ENCODE results near the gene MGAT3.

Gene MGAT3

GRCh38 chr22:39528681-39529486 is 72.1 kb downstream of the MGAT3 start:
- Histone ChIP-seq H3K27ac (ENCODE audit: low read depth, low read length) (peak overlapping the region; percentile 21), H3K36me3 (ENCODE audit: control insufficient read depth, insufficient read depth, low read length) (peaks cover 12% of the 10 kb centered on the region), H3K4me1 (ENCODE audit: control insufficient read depth, insufficient read depth, low read length) (peaks cover 28% of the 10 kb centered on the region), H3K4me3 (ENCODE audit: low read length) (peak overlapping the region; percentile 44), H3K9ac (ENCODE audit: low read length) (no peak overlapping the region), H3K27me3 (ENCODE audit: control insufficient read depth, insufficient read depth, low read length) (no peaks in the 10 kb centered on the region)

DNA sequence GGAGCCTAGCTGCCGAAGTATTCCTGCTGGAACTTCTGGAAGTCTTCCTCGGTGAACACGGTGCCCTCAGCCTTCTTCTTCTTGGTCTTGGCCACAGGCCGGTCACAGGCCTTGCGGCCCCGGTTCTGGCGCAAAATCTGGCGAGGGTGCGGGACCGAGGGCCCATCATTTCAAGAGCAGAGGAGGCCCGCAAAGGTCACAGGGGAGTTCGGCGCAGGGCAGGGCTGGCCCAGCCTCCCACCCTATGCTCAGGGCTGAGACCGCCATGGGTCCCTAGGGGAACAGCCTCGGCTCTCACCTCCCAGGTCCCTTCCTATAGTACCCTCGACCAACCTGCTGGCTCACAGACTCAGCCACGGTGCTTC is 72.7 kb downstream of the MGAT3 start:
- Histone ChIP-seq H3K27me3 (ENCODE audit: control insufficient read depth, insufficient read depth, low read length) (no peaks in the 10 kb centered on the region), H3K9ac (ENCODE audit: low read length) (no peak overlapping the region), H3K4me3 (ENCODE audit: low read length) (no peak overlapping the region), H3K36me3 (ENCODE audit: control insufficient read depth, insufficient read depth, low read length) (peaks cover 7% of the 10 kb centered on the region), H3K4me1 (ENCODE audit: control insufficient read depth, insufficient read depth, low read length) (peaks cover 23% of the 10 kb centered on the region), H3K27ac (ENCODE audit: low read depth, low read length) (peak overlapping the region; percentile 16)

DNA sequence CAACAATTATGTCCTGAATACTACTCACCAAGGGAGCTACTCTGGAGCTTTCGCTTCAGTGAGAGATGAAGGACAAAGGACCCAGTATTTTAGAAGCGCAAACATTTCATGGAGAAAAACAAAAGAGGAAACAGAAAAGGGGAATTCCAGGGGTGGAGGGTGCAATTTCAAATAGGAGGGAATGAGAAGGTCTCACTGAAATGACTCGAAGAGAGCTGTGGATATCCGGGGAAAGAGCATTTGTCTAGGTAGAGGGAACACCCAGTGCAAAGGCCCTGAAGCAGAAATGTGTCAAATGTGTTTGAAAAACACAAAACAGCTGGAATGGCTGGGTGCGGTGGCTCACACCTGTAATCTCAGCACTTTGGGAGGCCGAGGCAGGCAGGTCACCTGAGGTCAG is 73.3 kb downstream of the MGAT3 start:
- Histone ChIP-seq H3K36me3 (ENCODE audit: control insufficient read depth, insufficient read depth, low read length) (peaks cover 5% of the 10 kb centered on the region), H3K4me3 (ENCODE audit: low read length) (no peak overlapping the region), H3K27me3 (ENCODE audit: control insufficient read depth, insufficient read depth, low read length) (no peaks in the 10 kb centered on the region), H3K9ac (ENCODE audit: low read length) (no peak overlapping the region), H3K4me1 (ENCODE audit: control insufficient read depth, insufficient read depth, low read length) (peaks cover 21% of the 10 kb centered on the region), H3K27ac (ENCODE audit: low read depth, low read length) (no peak overlapping the region)

DNA sequence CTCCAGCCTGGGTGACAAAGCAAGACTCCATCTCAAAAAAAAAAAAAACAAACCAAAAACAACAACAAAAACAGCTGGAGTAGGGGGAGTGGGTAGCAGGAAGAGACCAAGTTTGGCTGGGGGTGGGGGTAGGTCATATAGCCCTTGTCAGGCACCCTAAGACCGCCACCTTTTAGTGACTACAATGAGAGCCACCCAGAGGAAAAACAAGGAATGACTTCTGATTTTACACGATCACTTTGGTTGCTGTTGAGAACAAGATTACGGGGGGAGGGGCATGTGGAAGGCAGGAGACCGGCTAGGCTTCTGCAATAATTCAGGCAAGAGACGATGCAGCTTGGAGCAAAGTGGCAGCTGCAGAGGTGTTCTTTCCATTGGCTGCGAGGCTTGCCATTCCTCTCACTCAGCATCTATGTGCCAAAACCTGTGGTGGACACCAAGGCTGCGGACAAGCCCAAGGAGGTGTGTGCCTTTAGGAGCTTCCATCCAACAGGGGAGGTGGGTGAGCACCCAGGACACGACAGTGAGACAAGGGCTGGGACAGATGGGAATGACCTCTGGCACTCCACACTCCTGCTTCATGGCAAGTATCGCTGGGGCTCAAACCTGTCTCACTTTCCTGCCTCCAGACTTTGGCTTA is 74.0 kb downstream of the MGAT3 start:
- H3K27ac ChIP-seq (ENCODE audit: low read depth, low read length): no peak overlapping the region
- no peak overlapping the region for H3K4me3 ChIP-seq (ENCODE audit: low read length)
- H3K4me1 ChIP-seq (ENCODE audit: control insufficient read depth, insufficient read depth, low read length): peaks cover 21% of the 10 kb centered on the region
- H3K9ac ChIP-seq (ENCODE audit: low read length): no peak overlapping the region
- H3K27me3 ChIP-seq (ENCODE audit: control insufficient read depth, insufficient read depth, low read length): no peaks in the 10 kb centered on the region
- peaks cover 5% of the 10 kb centered on the region for H3K36me3 ChIP-seq (ENCODE audit: control insufficient read depth, insufficient read depth, low read length)

DNA sequence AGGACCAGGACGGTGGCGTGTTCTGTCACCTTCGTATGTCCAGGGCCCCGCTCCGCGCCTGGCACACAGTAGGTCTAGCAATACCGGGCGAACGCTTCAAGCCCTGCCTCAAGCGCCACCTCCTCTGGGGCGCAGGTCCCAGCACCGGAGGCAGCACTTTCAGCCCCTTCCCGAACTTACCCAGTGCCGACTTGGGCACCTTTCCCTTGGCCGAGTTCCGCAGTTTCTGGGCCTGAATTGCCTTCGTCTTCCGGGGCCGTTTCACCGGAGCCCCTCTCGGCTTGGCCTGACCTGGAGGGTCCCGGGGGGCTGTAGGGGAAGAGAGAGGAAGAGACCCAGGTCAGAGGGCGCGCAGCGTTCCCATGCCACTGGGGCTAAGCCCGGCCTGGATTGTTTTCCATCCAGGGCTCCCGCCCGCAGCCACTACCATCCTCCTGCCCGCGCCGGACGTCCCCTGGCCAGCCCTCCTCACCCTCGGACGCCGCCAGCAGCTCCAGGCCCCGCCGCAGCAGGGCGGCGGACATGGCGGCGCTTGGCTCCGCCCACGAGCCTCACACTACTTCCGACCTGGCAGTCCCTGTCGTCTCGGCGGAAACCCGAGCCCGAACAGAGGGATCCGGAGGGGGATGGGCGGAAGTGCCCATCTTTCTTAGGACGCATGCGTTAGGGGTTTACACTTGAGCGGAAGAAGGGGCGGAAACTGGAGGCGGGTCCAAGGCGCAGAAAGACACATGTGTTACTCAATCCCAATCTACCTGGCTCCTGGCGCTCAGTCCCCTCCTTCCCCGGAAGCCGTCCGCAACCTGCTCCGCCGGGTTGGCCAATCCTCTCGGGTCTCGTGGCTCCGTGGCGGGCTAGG is 75.6 kb downstream of the MGAT3 start, which contains the start of gene RPS19BP1:
Gene RPS19BP1, minus strand, starts transcription at position 534 of the 859 bp plus-strand sequence. Its CDS starts 10 bp downstream, at position 524.
- peak within 1 kb of the TSS; percentile 87 for H3K9ac ChIP-seq (ENCODE audit: low read length)
- H3K36me3 ChIP-seq (ENCODE audit: control insufficient read depth, insufficient read depth, low read length): peaks cover 5% of the 10 kb centered on the region
- peaks cover 21% of the 10 kb centered on the region for H3K4me1 ChIP-seq (ENCODE audit: control insufficient read depth, insufficient read depth, low read length)
- peak within 1 kb of the TSS; percentile 83 for H3K4me3 ChIP-seq (ENCODE audit: low read length)
- no peaks in the 10 kb centered on the region for H3K27me3 ChIP-seq (ENCODE audit: control insufficient read depth, insufficient read depth, low read length)
- peak within 1 kb of the TSS; percentile 79 for H3K27ac ChIP-seq (ENCODE audit: low read depth, low read length)

- Histone ChIP-seq H3K4me3 (ENCODE audit: low read length) (no peak overlapping the region), H3K27ac (ENCODE audit: low read depth, low read length) (no peak overlapping the region), H3K4me1 (ENCODE audit: control insufficient read depth, insufficient read depth, low read length) (peaks cover 14% of the 10 kb centered on the region), H3K27me3 (ENCODE audit: control insufficient read depth, insufficient read depth, low read length) (no peaks in the 10 kb centered on the region), H3K36me3 (ENCODE audit: control insufficient read depth, insufficient read depth, low read length) (peaks cover 5% of the 10 kb centered on the region), H3K9ac (ENCODE audit: low read length) (no peak overlapping the region)
Measured at GRCh38 chr22:39534092-39534506, 77.3 kb downstream of the MGAT3 start.

GRCh38 chr22:39534591-39535356 is 78.0 kb downstream of the MGAT3 start:
- Histone ChIP-seq H3K36me3 (ENCODE audit: control insufficient read depth, insufficient read depth, low read length) (peaks cover 5% of the 10 kb centered on the region), H3K27me3 (ENCODE audit: control insufficient read depth, insufficient read depth, low read length) (no peaks in the 10 kb centered on the region), H3K4me3 (ENCODE audit: low read length) (no peak overlapping the region), H3K9ac (ENCODE audit: low read length) (no peak overlapping the region), H3K4me1 (ENCODE audit: control insufficient read depth, insufficient read depth, low read length) (peaks cover 14% of the 10 kb centered on the region), H3K27ac (ENCODE audit: low read depth, low read length) (no peak overlapping the region)

DNA sequence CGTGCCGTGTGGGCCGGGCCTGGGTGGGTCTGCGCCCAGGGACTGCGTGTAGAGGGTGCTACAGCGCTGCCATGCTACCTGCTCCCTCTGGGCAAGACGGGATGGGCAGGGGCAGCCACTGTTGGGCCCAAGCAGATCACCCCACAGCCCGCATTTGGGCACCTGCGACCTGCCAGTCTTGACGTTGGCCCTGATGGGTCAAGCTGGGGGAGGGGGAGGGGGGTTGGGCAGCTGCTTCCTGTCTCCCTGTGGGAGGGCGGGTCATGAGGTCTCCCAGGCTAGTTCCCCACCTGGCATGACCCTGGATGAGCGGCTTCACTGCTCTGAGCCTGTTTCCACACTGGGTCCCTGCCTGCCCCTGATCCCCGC is 78.5 kb downstream of the MGAT3 start:
- Histone ChIP-seq H3K9ac (ENCODE audit: low read length) (no peak overlapping the region), H3K27me3 (ENCODE audit: control insufficient read depth, insufficient read depth, low read length) (no peaks in the 10 kb centered on the region), H3K27ac (ENCODE audit: low read depth, low read length) (no peak overlapping the region)

DNA sequence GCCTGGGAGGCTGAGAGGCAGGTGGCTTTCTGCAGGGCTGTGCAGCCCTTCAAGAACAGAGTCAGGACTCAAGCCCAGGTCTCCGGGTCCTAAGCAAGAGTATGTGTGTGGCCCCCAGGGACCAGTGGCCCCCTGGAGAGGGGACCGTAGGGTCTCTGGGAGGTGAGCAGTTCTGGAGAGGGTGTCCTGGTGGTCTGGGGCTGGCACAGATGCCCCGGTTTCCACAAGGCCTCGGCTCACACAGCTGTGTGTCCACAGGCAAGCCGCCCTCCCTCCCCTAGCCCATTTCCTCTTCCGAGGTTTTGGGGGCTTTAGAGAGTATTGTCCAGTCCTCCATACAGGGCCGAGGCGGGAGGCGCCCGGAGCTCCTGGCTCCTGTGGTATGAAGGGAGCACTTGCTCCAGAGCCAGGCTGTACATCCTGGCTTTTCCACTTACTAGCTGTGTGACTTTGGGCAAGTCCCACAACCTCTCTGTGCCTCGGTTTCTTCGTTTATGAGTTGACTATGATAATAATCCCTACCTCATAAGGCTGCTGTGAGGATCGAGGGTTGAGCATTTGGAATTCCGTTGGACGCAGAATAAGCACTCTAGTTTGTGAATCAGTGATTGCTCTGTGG is 79.1 kb downstream of the MGAT3 start:
- Histone ChIP-seq H3K36me3 (ENCODE audit: control insufficient read depth, insufficient read depth, low read length) (peaks cover 4% of the 10 kb centered on the region), H3K4me3 (ENCODE audit: low read length) (no peak overlapping the region), H3K9ac (ENCODE audit: low read length) (no peak overlapping the region), H3K4me1 (ENCODE audit: control insufficient read depth, insufficient read depth, low read length) (peaks cover 11% of the 10 kb centered on the region), H3K27me3 (ENCODE audit: control insufficient read depth, insufficient read depth, low read length) (no peaks in the 10 kb centered on the region), H3K27ac (ENCODE audit: low read depth, low read length) (no peak overlapping the region)

More for the DNA sequence above, 78.5 kb downstream of the MGAT3 start:
- Histone ChIP-seq H3K4me3 (ENCODE audit: low read length) (no peak overlapping the region), H3K4me1 (ENCODE audit: control insufficient read depth, insufficient read depth, low read length) (peaks cover 14% of the 10 kb centered on the region), H3K36me3 (ENCODE audit: control insufficient read depth, insufficient read depth, low read length) (peaks cover 5% of the 10 kb centered on the region)

DNA sequence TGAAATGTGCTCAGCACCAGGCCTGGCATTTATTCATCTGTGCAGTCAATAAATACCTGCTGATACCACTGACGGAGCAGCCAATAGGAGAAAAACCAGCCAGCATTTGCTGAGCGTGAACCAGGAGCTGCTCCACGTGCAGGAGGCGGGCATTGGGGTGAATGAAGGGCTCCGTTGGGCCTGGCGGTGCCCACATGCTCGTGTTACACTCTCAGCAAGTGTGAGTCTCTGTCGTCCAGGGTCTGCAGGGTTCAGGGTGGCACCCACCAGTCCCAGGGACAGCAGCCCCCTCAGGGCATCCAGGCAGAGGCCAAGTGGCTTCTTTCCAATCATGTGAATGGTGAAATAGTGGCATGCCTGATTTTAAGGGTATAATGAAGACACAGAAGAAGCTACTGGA is 79.9 kb downstream of the MGAT3 start:
- no peak overlapping the region for H3K4me3 ChIP-seq (ENCODE audit: low read length)
- H3K27me3 ChIP-seq (ENCODE audit: control insufficient read depth, insufficient read depth, low read length): no peaks in the 10 kb centered on the region
- no peaks in the 10 kb centered on the region for H3K36me3 ChIP-seq (ENCODE audit: control insufficient read depth, insufficient read depth, low read length)
- no peak overlapping the region for H3K9ac ChIP-seq (ENCODE audit: low read length)
- H3K4me1 ChIP-seq (ENCODE audit: control insufficient read depth, insufficient read depth, low read length): peaks cover 3% of the 10 kb centered on the region
- no peak overlapping the region for H3K27ac ChIP-seq (ENCODE audit: low read depth, low read length)

GRCh38 chr22:39537975-39538374 is 81.2 kb downstream of the MGAT3 start:
- Histone ChIP-seq H3K9ac (ENCODE audit: low read length) (no peak overlapping the region), H3K27me3 (ENCODE audit: control insufficient read depth, insufficient read depth, low read length) (no peaks in the 10 kb centered on the region), H3K4me3 (ENCODE audit: low read length) (no peak overlapping the region), H3K27ac (ENCODE audit: low read depth, low read length) (no peak overlapping the region), H3K36me3 (ENCODE audit: control insufficient read depth, insufficient read depth, low read length) (no peaks in the 10 kb centered on the region), H3K4me1 (ENCODE audit: control insufficient read depth, insufficient read depth, low read length) (no peaks in the 10 kb centered on the region)
